HEK293 (cell line): ENCODE data around the gene UMAD1.

Experiments used
- CTCF ChIA-PET: fragments of 350-600 bp; formaldehyde crosslinking; extraction: SDS; loops from one replicate; lab custom pipeline; 2021; ENCODE audit warnings: antibody characterized with exemption; lab: Yijun Ruan, JAX
- POLR2A ChIA-PET: fragments of 300-600 bp; formaldehyde crosslinking; extraction: SDS; loops from one replicate; lab custom pipeline; 2020; ENCODE audit warnings: antibody characterized with exemption, inconsistent platforms; lab: Yijun Ruan, JAX
- H3K27ac ChIP-seq: fragments of 200-500 bp; sonication (Bioruptor generic); 2 replicates; pipeline ENCODE4 v1.5.1; 2014; ENCODE audit warnings: low read depth, low read length, control low read depth, inconsistent platforms; ENCODE audit errors: extremely low read depth
- H3K36me3 ChIP-seq, 2 experiments: fragments of 200-500 bp in 1 of 2; sonication (Bioruptor generic) in 1 of 2; 1 replicate in 1 of 2; 2 replicates in 1 of 2; pipeline ENCODE4 v1.5.1; 2014 to 2017; ENCODE audit warnings: inconsistent platforms in 2 of 2, low read length in 2 of 2; ENCODE audit not compliant: control insufficient read depth in 2 of 2, insufficient read depth in 1 of 2
- H3K4me1 ChIP-seq: fragments of 200-500 bp; sonication (Bioruptor generic); 2 replicates; pipeline ENCODE4 v1.5.1; 2014; ENCODE audit warnings: mild to moderate bottlenecking, low read length, inconsistent platforms; ENCODE audit not compliant: control insufficient read depth, insufficient read depth
- H3K4me3 ChIP-seq: 2 replicates; pipeline ENCODE4 v1.5.1; 2011; ENCODE audit warnings: low read depth, mild to moderate bottlenecking, control low read depth, low read length, moderate library complexity
- H3K9me3 ChIP-seq: fragments of 200-500 bp; sonication (Bioruptor generic); 2 replicates; pipeline ENCODE4 v1.5.1; 2014; ENCODE audit warnings: low read depth, low read length, inconsistent platforms; ENCODE audit not compliant: control insufficient read depth, insufficient read depth
- BCL6B ChIP-seq: fragments of 450-650 bp; formaldehyde crosslinking; IDR thresholded peaks from 2 replicates; pipeline ENCODE4 v1.5.1; 2017; ENCODE audit warnings: missing biosample characterization, missing genetic modification characterization
- HOXA7 ChIP-seq: sonication (generic); formaldehyde crosslinking; IDR thresholded peaks from 2 replicates; pipeline ENCODE4 v1.8.1; 2022; ENCODE audit warnings: missing genetic modification reagents, borderline replicate concordance
- HOXD13 ChIP-seq: sonication (generic); formaldehyde crosslinking; IDR thresholded peaks from 2 replicates; pipeline ENCODE4 v1.8.0; 2022; ENCODE audit warnings: missing genetic modification reagents, borderline replicate concordance
- KLF9 ChIP-seq: fragments of 450-650 bp; formaldehyde crosslinking; IDR thresholded peaks from 2 replicates; pipeline ENCODE4 v1.5.1; 2016; ENCODE audit warnings: missing biosample characterization, missing genetic modification characterization, low read depth
- MEIS1 ChIP-seq: sonication (generic); formaldehyde crosslinking; IDR thresholded peaks from 2 replicates; pipeline ENCODE4 v1.8.1; 2022; ENCODE audit warnings: missing genetic modification reagents, mild to moderate bottlenecking, borderline replicate concordance
- MZF1 ChIP-seq: fragments of 450-650 bp; formaldehyde crosslinking; IDR thresholded peaks from 2 replicates; pipeline ENCODE4 v1.5.1; 2017; ENCODE audit warnings: missing biosample characterization, missing genetic modification characterization, borderline replicate concordance
- OSR2 ChIP-seq: fragments of 450-650 bp; formaldehyde crosslinking; IDR thresholded peaks from 2 replicates; pipeline ENCODE4 v1.5.1; 2016; ENCODE audit warnings: missing biosample characterization, missing genetic modification characterization
- PRDM6 ChIP-seq: fragments of 450-650 bp; formaldehyde crosslinking; IDR thresholded peaks from 2 replicates; pipeline ENCODE4 v1.5.1; 2017; ENCODE audit warnings: missing biosample characterization, missing genetic modification characterization
- SP2 ChIP-seq: fragments of 450-650 bp; formaldehyde crosslinking; IDR thresholded peaks from 2 replicates; pipeline ENCODE4 v1.5.1; 2016; ENCODE audit warnings: missing biosample characterization, missing genetic modification characterization
- ZBTB26 ChIP-seq: fragments of 450-650 bp; formaldehyde crosslinking; optimal IDR thresholded peaks from 2 replicates; pipeline ENCODE3; 2016; ENCODE audit warnings: missing biosample characterization, mild to moderate bottlenecking, missing genetic modification characterization
- ZBTB44 ChIP-seq: fragments of 450-650 bp; IDR thresholded peaks from 2 replicates; pipeline ENCODE4 v1.5.1; 2018; ENCODE audit warnings: missing biosample characterization, mild to moderate bottlenecking, missing genetic modification characterization
- ZFP3 ChIP-seq: fragments of 450-650 bp; formaldehyde crosslinking; IDR thresholded peaks from 2 replicates; pipeline ENCODE4 v1.5.1; 2016; ENCODE audit warnings: low read depth, missing biosample characterization, missing genetic modification characterization
- ZNF148 ChIP-seq: fragments of 450-650 bp; formaldehyde crosslinking; IDR thresholded peaks from 2 replicates; pipeline ENCODE4 v1.5.0; 2017; ENCODE audit warnings: missing biosample characterization, missing genetic modification characterization, borderline replicate concordance
- ZNF18 ChIP-seq: fragments of 450-650 bp; formaldehyde crosslinking; IDR thresholded peaks from 2 replicates; pipeline ENCODE4 v1.5.1; 2016; ENCODE audit warnings: missing biosample characterization, missing genetic modification characterization
- ZNF324 ChIP-seq: fragments of 450-650 bp; formaldehyde crosslinking; IDR thresholded peaks from 2 replicates; pipeline ENCODE4 v1.5.1; 2016; ENCODE audit warnings: missing biosample characterization, missing genetic modification characterization
- ZNF391 ChIP-seq: fragments of 450-650 bp; formaldehyde crosslinking; IDR thresholded peaks from 2 replicates; pipeline ENCODE4 v1.5.1; 2016; ENCODE audit warnings: low read depth, missing biosample characterization, missing genetic modification characterization, borderline replicate concordance
- ZNF423 ChIP-seq: fragments of 450-650 bp; formaldehyde crosslinking; IDR thresholded peaks from 2 replicates; pipeline ENCODE4 v1.5.1; 2016; ENCODE audit warnings: missing biosample characterization, missing genetic modification characterization
- ZNF521 ChIP-seq: fragments of 450-650 bp; formaldehyde crosslinking; IDR thresholded peaks from 2 replicates; pipeline ENCODE4 v1.5.1; 2017; ENCODE audit warnings: missing biosample characterization, mild to moderate bottlenecking, missing genetic modification characterization
- ZNF639 ChIP-seq: fragments of 450-650 bp; formaldehyde crosslinking; IDR thresholded peaks from 2 replicates; pipeline ENCODE4 v1.5.1; 2016; ENCODE audit warnings: missing biosample characterization, missing genetic modification characterization
- ZNF664 ChIP-seq: fragments of 450-650 bp; formaldehyde crosslinking; IDR thresholded peaks from 2 replicates; pipeline ENCODE4 v1.5.1; 2016; ENCODE audit warnings: missing biosample characterization, missing genetic modification characterization
- ZNF843 ChIP-seq: fragments of 450-650 bp; formaldehyde crosslinking; IDR thresholded peaks from 2 replicates; pipeline ENCODE4 v1.5.1; 2016; ENCODE audit warnings: missing biosample characterization, missing genetic modification characterization

UMAD1 gene

GRCh38 chr7:7736671-7737070 lies 96.1 kb downstream of the UMAD1 start (continued):
- no peak for TF ChIP-seq ZNF18
- TF ChIP-seq ZFP3: no peak
- TF ChIP-seq ZNF521 (tag by site-specific recombination): no peak
- TF ChIP-seq BCL6B (tag by site-specific recombination): no peak

GRCh38 chr7:7737674-7738073 lies 97.1 kb downstream of the UMAD1 start:
- Histone ChIP-seq H3K27ac (no peak overlapping the region), H3K9me3 (no peaks in the 10 kb centered on the region)
- POLR2A ChIA-PET: no interaction called here
- TF ChIP-seq ZNF423 (no peak), ZNF664 (tag by site-specific recombination) (peak; percentile 92)
- TF ChIP-seq, all 188 proteins: peak for 1
- Histone ChIP-seq H3K36me3 (no peaks in the 10 kb centered on the region), H3K4me3 (no peak overlapping the region), H3K4me1 (peaks cover 24% of the 10 kb centered on the region)
- CTCF ChIA-PET: interaction anchor here (0.9 kb wide), 1 partner anchor 24 kb away, joined by 3 read pairs; no protein-coding TSS in a partner anchor

GRCh38 chr7:7738177-7738576 lies 97.6 kb downstream of the UMAD1 start:
- Histone ChIP-seq H3K4me3 (no peak overlapping the region), H3K4me1 (peaks cover 24% of the 10 kb centered on the region), H3K27ac (no peak overlapping the region), H3K9me3 (no peaks in the 10 kb centered on the region), H3K36me3 (no peaks in the 10 kb centered on the region)
- ChIA-PET CTCF (interaction anchor here (0.7 to 1.7 kb wide), 3 partner anchors 24 to 558 kb away, joined by 3 to 7 read pairs (median 3); no protein-coding TSS in a partner anchor), POLR2A (no interaction called here)
- TF ChIP-seq ZBTB44 (tag by site-specific recombination): peak; percentile 64
- TF ChIP-seq HOXD13 (CRISPR knock-in tag): no peak
- peak; percentile 64 for TF ChIP-seq PRDM6
- no peak for TF ChIP-seq MZF1 (tag by site-specific recombination)
- no peak for TF ChIP-seq ZNF324 (tag by site-specific recombination)
- TF ChIP-seq ZBTB26: no peak
- TF ChIP-seq OSR2 (tag by site-specific recombination): peak; percentile 64; the same call in 1 of the 2 replicates
- 0 out of 2 replicates have a peak, but pooled peaks have one; percentile 43 for TF ChIP-seq ZNF843 (tag by site-specific recombination)
- TF ChIP-seq ZNF639: no peak
- no peak for TF ChIP-seq HOXA7 (CRISPR knock-in tag)
- no peak for TF ChIP-seq MEIS1
- no peak for TF ChIP-seq ZNF391 (tag by site-specific recombination)
- TF ChIP-seq SP2 (tag by site-specific recombination): no peak
- no peak for TF ChIP-seq ZNF148
- no peak for TF ChIP-seq KLF9
